Mucosa of descending colon (tissue), 3 donors: ENCODE measurements around the gene PCYT1B. TPM values are rescaled to one million over a fixed set of nuclear protein-coding genes. Genes with fewer than 3 reads are reported as not detected.
"Not testable (repeated sequence)": the region's sequence is repeated elsewhere in the genome, so short reads cannot be mapped to it uniquely, and the experiment has no call there.

Source experiments
- ATAC-seq: fragments of 200-7000 bp; cut with Tn5 transposase; one replicate; pipeline ENCODE4 v1.9.1; 2020; ENCODE audit warnings: mild to moderate bottlenecking, moderate library complexity
- DNase-seq, 3 donors: peaks; one replicate each; pipeline ENCODE4 v3.0.0-alpha.2; 2020
- H3K36me3 ChIP-seq: fragments of 200-600 bp; one replicate; pipeline ENCODE4 v1.8.0; 2021; ENCODE audit warnings: low read depth, mild to moderate bottlenecking
- H3K4me1 ChIP-seq: fragments of 200-600 bp; one replicate; pipeline ENCODE4 v1.8.0; 2021; ENCODE audit warnings: low read depth, mild to moderate bottlenecking
- H3K4me3 ChIP-seq: fragments of 200-600 bp; one replicate; pipeline ENCODE4 v1.8.0; 2021; ENCODE audit warnings: mild to moderate bottlenecking
- H3K9me3 ChIP-seq: fragments of 200-600 bp; one replicate; pipeline ENCODE4 v1.8.0; 2021; ENCODE audit warnings: mild to moderate bottlenecking
- intact Hi-C, 2 donors: fragments of 100-400 bp; cut with DNase I in 1 of 2; cut with micrococcal nuclease in 1 of 2; formaldehyde crosslinking; loops; one replicate each; pipeline versions ENCODE4 v1.11.0 to v1.11.1; 2022; cut with DNase I, micrococcal nuclease
- total RNA-seq, 3 donors: library from RNA; stranded (reverse); fragmentation: NEBNext Ultra II Directional in 2 of 3; extraction: Animal tissue kit (Norgen Biotek cat#: 25700) in 2 of 3; gene quantifications; one replicate each; pipeline versions ENCODE4 v1.2.1 to v1.2.4, GENCODE V29; 2021 to 2023
- TF ChIP-seq, protein P1 (sequence below): fragments of 200-600 bp; IDR thresholded peaks from one replicate; pipeline ENCODE4 v1.8.0; 2022; ENCODE audit warnings: antibody characterized with exemption, mild to moderate bottlenecking
- donor health status: DM: no; HTN: no; CAD: no; lungs with moderate emphysema.
- donor health status: DM: no; HTN: no; CAD: no.
- donor health status: DM: no; HTN: yes; CAD: no.

The PCYT1B gene
- total RNA-seq, 3 donors from 2014 or later, result 0.39 to 2.4 TPM; not detected in 1

DNA sequence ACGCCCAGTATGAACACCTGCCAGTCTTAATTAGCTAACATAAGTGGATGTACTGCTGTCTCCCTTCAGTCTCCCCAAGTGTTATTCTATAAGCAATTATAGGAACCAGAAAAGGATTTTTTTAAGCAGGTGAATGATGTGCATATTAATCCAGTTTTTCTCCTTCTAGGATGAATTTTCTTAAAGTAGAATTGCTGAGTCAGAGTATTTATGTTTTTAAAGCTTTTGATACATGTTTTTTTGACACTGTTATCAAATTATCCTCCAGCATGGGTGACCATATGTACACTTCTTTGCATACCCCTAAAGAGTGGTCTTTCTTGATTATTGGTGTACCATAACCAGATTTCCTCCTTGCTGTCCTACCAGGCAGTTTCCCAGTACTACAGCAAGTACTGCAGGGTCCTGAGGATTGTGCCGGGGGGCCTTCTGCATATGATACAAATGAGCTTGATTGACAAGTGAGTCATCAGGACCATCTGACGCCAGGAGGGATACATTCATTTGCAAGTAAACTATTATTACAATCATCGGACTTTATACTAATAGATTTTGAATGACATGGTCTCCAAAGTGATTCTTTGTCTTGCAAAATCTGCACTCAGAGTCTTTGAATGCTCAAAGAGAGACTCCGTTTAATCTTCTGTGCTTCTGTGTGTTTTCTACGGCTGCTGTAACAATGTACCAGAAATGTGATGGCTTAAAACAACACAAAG is 10.7 kb upstream of the PCYT1B start:
- Histone ChIP-seq H3K9me3 (no peaks in the 10 kb centered on the region), H3K4me3 (no peak overlapping the region), H3K36me3 (no peaks in the 10 kb centered on the region), H3K4me1 (no peaks in the 10 kb centered on the region)
- no peak for ATAC-seq
- no peak for DNase-seq
- intact Hi-C loops, result no loop called here
- TF ChIP-seq, protein P1, sequence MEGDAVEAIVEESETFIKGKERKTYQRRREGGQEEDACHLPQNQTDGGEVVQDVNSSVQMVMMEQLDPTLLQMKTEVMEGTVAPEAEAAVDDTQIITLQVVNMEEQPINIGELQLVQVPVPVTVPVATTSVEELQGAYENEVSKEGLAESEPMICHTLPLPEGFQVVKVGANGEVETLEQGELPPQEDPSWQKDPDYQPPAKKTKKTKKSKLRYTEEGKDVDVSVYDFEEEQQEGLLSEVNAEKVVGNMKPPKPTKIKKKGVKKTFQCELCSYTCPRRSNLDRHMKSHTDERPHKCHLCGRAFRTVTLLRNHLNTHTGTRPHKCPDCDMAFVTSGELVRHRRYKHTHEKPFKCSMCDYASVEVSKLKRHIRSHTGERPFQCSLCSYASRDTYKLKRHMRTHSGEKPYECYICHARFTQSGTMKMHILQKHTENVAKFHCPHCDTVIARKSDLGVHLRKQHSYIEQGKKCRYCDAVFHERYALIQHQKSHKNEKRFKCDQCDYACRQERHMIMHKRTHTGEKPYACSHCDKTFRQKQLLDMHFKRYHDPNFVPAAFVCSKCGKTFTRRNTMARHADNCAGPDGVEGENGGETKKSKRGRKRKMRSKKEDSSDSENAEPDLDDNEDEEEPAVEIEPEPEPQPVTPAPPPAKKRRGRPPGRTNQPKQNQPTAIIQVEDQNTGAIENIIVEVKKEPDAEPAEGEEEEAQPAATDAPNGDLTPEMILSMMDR, result no peak

DNA sequence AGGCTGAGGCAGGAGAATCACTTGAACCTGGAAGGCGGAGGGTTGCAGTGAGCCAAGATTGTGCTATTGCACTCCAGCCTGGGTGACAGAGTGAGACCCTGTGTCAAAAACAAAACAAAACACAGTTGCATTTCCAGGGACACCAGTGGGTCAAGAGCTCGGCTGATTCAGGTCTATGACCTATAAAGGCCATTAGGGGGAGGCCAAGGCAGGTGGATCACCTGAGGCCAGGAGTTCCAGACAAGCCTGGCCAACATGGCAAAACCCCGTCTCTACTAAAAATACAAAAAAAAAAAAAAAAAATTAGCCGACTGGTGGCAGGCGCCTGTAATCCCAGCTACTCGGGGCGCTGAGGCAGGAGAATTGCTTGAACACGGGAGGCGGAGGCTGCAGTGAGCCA is 8.5 kb upstream of the PCYT1B start:
- H3K4me3 ChIP-seq, H3K4me1 ChIP-seq, ATAC-seq, H3K36me3 ChIP-seq, DNase-seq, H3K9me3 ChIP-seq, intact Hi-C loops: not testable (repeated sequence)

DNA sequence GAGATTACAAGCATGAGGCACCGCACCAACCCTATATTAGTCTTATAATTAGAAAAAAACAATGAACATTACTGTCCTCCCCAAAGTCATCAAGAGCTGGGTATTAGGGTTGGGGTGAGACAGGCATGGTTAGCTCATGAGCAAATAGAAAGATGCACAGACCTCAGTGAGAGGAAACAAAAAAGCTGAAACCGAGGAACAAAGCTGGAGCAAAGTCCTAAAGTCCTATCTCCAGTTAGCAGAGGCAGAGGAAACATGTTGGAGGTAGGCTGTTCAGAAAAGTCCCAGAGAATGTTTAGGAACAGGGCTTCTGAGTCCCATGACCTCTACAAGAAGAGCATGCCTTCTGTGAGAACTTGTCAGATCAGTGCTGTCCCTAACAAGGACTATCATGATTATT is 4.6 kb upstream of the PCYT1B start:
- DNase-seq, result no peak
- no peaks in the 10 kb centered on the region for H3K36me3 ChIP-seq
- H3K4me3 ChIP-seq, result no peak overlapping the region
- no peaks in the 10 kb centered on the region for H3K4me1 ChIP-seq
- TF ChIP-seq, protein P1, result no peak
- intact Hi-C loops, result no loop called here
- no peaks in the 10 kb centered on the region for H3K9me3 ChIP-seq
- no peak for ATAC-seq

DNA sequence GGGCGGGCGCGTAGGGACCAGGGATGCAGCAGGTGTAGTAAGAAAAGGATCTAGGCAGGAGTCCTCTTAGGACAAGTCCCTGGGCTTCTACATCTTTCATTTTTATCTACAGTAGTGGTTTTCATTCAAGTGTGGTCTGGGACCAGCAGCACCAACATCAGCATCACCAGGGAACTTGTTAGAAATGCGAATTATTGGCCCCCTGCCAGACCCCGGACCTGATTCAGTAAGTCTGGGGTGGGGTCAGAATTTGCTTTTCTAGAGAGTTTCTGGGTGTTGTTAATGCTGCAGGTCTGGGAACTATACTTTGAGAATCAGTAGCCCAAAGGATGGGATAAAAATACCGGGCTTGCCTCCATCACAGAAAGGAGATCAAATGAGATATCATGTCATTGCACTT is 1.3 kb upstream of the PCYT1B start:
- no peaks in the 10 kb centered on the region for H3K4me1 ChIP-seq
- TF ChIP-seq, protein P1, result no peak
- no peak overlapping the region for H3K4me3 ChIP-seq
- DNase-seq (no peak), ATAC-seq (no peak)
- H3K36me3 ChIP-seq, result no peaks in the 10 kb centered on the region
- no peaks in the 10 kb centered on the region for H3K9me3 ChIP-seq
- intact Hi-C loops, result no loop called here

DNA sequence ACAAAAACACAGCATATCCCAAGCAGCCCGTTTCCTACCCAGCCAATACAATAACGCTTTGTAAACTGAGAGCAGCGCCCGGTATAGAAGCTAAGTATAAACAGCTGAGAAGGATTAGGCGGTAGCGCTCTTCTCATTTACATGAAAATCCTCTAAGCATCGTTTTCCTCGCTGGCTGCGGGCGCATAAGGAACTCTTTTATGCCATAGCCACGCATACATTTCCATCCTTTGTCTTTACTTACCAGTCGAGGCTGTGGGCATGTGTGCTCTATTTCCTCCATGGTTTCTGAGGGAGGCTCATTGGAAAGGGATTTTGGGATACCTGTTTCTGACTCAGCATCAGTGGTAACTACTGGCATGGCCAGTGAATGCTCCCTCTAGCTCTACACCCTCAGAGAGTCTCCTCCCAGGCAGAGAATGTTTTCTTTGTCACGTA is 383 bp downstream of the PCYT1B start:
- Histone ChIP-seq H3K4me1 (no peaks in the 10 kb centered on the region), H3K9me3 (no peaks in the 10 kb centered on the region), H3K4me3 (no peak overlapping the region), H3K36me3 (no peaks in the 10 kb centered on the region)
- ATAC-seq (no peak), DNase-seq (no peak)
- TF ChIP-seq, protein P1, result no peak
- intact Hi-C loops, result no loop called here

DNA sequence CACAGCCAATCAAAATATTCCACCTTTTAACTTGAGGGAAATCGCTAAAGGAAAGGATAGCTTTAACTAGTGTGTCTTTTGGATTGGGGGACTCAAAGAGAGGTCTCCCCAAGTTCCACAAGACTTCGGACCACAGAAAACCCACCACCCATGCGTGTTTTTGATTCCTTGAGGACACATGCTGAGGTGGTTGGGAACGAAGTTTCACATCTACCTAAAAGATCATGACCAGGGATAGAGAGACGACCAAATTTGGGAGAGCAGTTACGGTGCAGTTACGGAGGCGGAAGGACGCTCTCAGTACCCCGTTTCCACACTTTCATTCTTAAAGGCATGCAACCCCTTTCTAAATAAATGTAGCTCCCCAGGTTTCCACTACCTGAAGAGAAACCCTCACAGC is 1.1 kb downstream of the PCYT1B start:
- H3K9me3 ChIP-seq, result no peaks in the 10 kb centered on the region
- TF ChIP-seq, protein P1, result no peak
- ATAC-seq, result no peak
- no peaks in the 10 kb centered on the region for H3K36me3 ChIP-seq
- no peak overlapping the region for H3K4me3 ChIP-seq
- intact Hi-C loops, result no loop called here
- no peak for DNase-seq
- no peaks in the 10 kb centered on the region for H3K4me1 ChIP-seq
